Nephron (organoid): ENCODE measurements around the gene CNTNAP5.

Source experiments
- H3K27ac Mint-ChIP-seq, 3 experiments: 2 replicates each; pipeline ENCODE4 v1.8.0; 2020; ENCODE audit warnings: mixed read lengths in 3 of 3, mild to moderate bottlenecking in 2 of 3, moderate library complexity in 1 of 3
- H3K27me3 Mint-ChIP-seq: 2 replicates; pipeline ENCODE4 v1.8.0; 2021; ENCODE audit warnings: low read depth, mild to moderate bottlenecking, moderate library complexity, mixed read lengths
- H3K36me3 Mint-ChIP-seq: 2 replicates; pipeline ENCODE4 v1.8.0; 2020; ENCODE audit warnings: low read depth, mixed read lengths
- H3K4me1 Mint-ChIP-seq: 2 replicates; pipeline ENCODE4 v1.8.0; 2020; ENCODE audit warnings: mixed read lengths
- H3K4me3 Mint-ChIP-seq, 3 experiments: 2 replicates each; pipeline ENCODE4 v1.8.0; 2020; ENCODE audit warnings: mild to moderate bottlenecking in 3 of 3, mixed read lengths in 3 of 3, moderate library complexity in 2 of 3
- H3K9me3 Mint-ChIP-seq: 2 replicates; pipeline ENCODE4 v1.8.0; 2020; ENCODE audit warnings: mixed read lengths
- CTCF ChIP-seq, 3 experiments: fragments of 200-600 bp; sonication (generic); IDR thresholded peaks; one replicate each; pipeline ENCODE4 v1.5.0; 2021; ENCODE audit warnings: antibody characterized with exemption in 3 of 3; ENCODE audit not compliant: unreplicated experiment in 3 of 3

CNTNAP5 gene

GRCh38 chr2:124814968-124815745 lies 790.1 kb downstream of the CNTNAP5 start:
- Mint-ChIP-seq H3K4me1 (peaks cover 7% of the 10 kb centered on the region), H3K27me3 (peaks cover 6% of the 10 kb centered on the region), H3K9me3 (no peaks in the 10 kb centered on the region), H3K4me3 (no peak overlapping the region), H3K36me3 (no peaks in the 10 kb centered on the region), H3K27ac (no peak overlapping the region)
- no peak for TF ChIP-seq CTCF (IDR thresholded peaks at IDR 0.05; ENCODE audit: unreplicated experiment in 3 of 3)

- H3K27me3 Mint-ChIP-seq = peaks cover 3% of the 10 kb centered on the region
- H3K36me3 Mint-ChIP-seq = no peaks in the 10 kb centered on the region
- H3K4me3 Mint-ChIP-seq = no peak overlapping the region
- H3K4me1 Mint-ChIP-seq = peaks cover 7% of the 10 kb centered on the region
- H3K27ac Mint-ChIP-seq = no peak overlapping the region
- TF ChIP-seq CTCF (IDR thresholded peaks at IDR 0.05; ENCODE audit: unreplicated experiment in 3 of 3) = no peak
- no peaks in the 10 kb centered on the region for H3K9me3 Mint-ChIP-seq
These were observed 790.9 kb downstream of the CNTNAP5 start for GRCh38 chr2:124816007-124816406.

- peaks cover 3% of the 10 kb centered on the region for H3K27me3 Mint-ChIP-seq
- no peak for TF ChIP-seq CTCF (IDR thresholded peaks at IDR 0.05; ENCODE audit: unreplicated experiment in 3 of 3)
- no peaks in the 10 kb centered on the region for H3K9me3 Mint-ChIP-seq
- no peak overlapping the region for H3K4me3 Mint-ChIP-seq
- no peak overlapping the region for H3K27ac Mint-ChIP-seq
- no peaks in the 10 kb centered on the region for H3K4me1 Mint-ChIP-seq
- no peaks in the 10 kb centered on the region for H3K36me3 Mint-ChIP-seq
These were observed 797.4 kb downstream of the CNTNAP5 start for GRCh38 chr2:124822516-124822915.

GRCh38 chr2:124824441-124824840 lies 799.4 kb downstream of the CNTNAP5 start:
- H3K27me3 Mint-ChIP-seq = peaks cover 3% of the 10 kb centered on the region
- no peak overlapping the region for H3K4me3 Mint-ChIP-seq
- no peaks in the 10 kb centered on the region for H3K36me3 Mint-ChIP-seq
- peaks cover 5% of the 10 kb centered on the region for H3K9me3 Mint-ChIP-seq
- H3K4me1 Mint-ChIP-seq = no peaks in the 10 kb centered on the region
- no peak for TF ChIP-seq CTCF (IDR thresholded peaks at IDR 0.05; ENCODE audit: unreplicated experiment in 3 of 3)
- no peak overlapping the region for H3K27ac Mint-ChIP-seq

- no peaks in the 10 kb centered on the region for H3K27me3 Mint-ChIP-seq
- TF ChIP-seq CTCF (IDR thresholded peaks at IDR 0.05; ENCODE audit: unreplicated experiment in 3 of 3) = no peak
These were observed 807.4 kb downstream of the CNTNAP5 start for GRCh38 chr2:124832521-124832920.

GRCh38 chr2:124834331-124834730 lies 809.2 kb downstream of the CNTNAP5 start:
- H3K27ac Mint-ChIP-seq = no peak overlapping the region
- peaks cover 9% of the 10 kb centered on the region for H3K4me1 Mint-ChIP-seq
- TF ChIP-seq CTCF (IDR thresholded peaks at IDR 0.05; ENCODE audit: unreplicated experiment in 3 of 3) = no peak
- H3K4me3 Mint-ChIP-seq = no peak overlapping the region
- no peaks in the 10 kb centered on the region for H3K36me3 Mint-ChIP-seq
- H3K27me3 Mint-ChIP-seq = no peaks in the 10 kb centered on the region
- peaks cover 9% of the 10 kb centered on the region for H3K9me3 Mint-ChIP-seq

More at GRCh38 chr2:124832521-124832920, 807.4 kb downstream of the CNTNAP5 start:
- Mint-ChIP-seq H3K36me3 (no peaks in the 10 kb centered on the region), H3K4me1 (peaks cover 9% of the 10 kb centered on the region), H3K9me3 (peaks cover 14% of the 10 kb centered on the region), H3K4me3 (no peak overlapping the region), H3K27ac (no peak overlapping the region)
